ENCODE data around the gene RELN.

The RELN gene

GRCh38 chr7:103952408-103952807 is 37.0 kb downstream of the RELN start:
- CTCF ChIA-PET, result no interaction called here
- DNase-seq (ENCODE audit: low spot score), result no peak
- POLR2A ChIA-PET (ENCODE audit: low non-redundant PET), result no interaction called here
- H3K27ac ChIP-seq, result no peak overlapping the region
- TF ChIP-seq CTCF (conservative IDR thresholded peaks at IDR 0.05; ENCODE audit: low read depth), result no peak

- DNase-seq (ENCODE audit: low spot score), result no peak
- H3K27ac ChIP-seq, result no peak overlapping the region
- no peak for TF ChIP-seq CTCF (conservative IDR thresholded peaks at IDR 0.05; ENCODE audit: low read depth)
- POLR2A ChIA-PET (ENCODE audit: low non-redundant PET), result no interaction called here
- CTCF ChIA-PET, result interaction anchor here (0.6 kb wide), 1 partner anchor 31 kb away, joined by 3 read pairs; no protein-coding TSS in a partner anchor
Observed at GRCh38 chr7:103951311-103951710, 38.1 kb downstream of the RELN start.

GRCh38 chr7:103949374-103949773 is 40.1 kb downstream of the RELN start:
- no peak for DNase-seq (ENCODE audit: low spot score)
- ChIA-PET CTCF (interaction anchor here (0.6 kb wide), 1 partner anchor 144 kb away, joined by 4 read pairs; no protein-coding TSS in a partner anchor), POLR2A (ENCODE audit: low non-redundant PET) (no interaction called here)
- no peak for TF ChIP-seq CTCF (conservative IDR thresholded peaks at IDR 0.05; ENCODE audit: low read depth)
- no peak overlapping the region for H3K27ac ChIP-seq

- ChIA-PET CTCF (interaction anchor here (0.6 kb wide), 2 partner anchors 10 to 485 kb away, joined by 3 read pairs; no protein-coding TSS in a partner anchor), POLR2A (ENCODE audit: low non-redundant PET) (no interaction called here)
- peak; percentile 7 for DNase-seq (ENCODE audit: low spot score)
- H3K27ac ChIP-seq, result no peak overlapping the region
- no peak for TF ChIP-seq CTCF (conservative IDR thresholded peaks at IDR 0.05; ENCODE audit: low read depth)
Observed at GRCh38 chr7:103947026-103947655, 42.3 kb downstream of the RELN start.

DNA sequence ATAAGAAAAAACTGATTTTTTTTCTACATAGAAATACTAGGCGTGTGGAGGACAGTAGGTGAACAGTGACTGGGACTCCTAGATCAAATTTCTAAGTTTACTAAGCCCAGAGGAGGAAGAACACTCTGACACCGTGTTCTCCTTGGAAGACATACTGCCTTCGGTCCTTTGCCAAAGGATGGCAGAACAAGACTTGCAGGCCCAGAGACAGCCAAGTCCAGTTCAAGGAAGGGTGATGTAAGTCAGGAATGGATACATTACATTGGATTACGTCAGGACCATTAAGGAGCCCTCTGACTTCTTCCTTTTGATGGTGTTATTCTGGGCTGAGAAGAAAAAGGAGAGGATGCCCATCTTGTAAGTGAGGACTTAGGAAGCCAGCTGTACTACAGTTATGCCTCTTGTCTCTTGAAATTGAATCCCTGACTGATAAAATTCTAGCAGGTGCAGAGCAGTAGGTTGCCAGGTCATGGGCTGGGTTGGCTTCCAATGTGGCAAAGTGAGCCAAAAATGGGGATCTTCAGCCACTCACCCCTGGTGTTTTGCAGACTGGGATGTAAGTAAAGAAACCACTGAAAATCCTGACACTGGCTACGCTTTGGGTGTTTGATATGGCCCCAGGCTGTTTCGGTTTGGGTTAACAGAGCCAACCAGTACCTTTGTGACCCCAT is 45.1 kb downstream of the RELN start:
- no peak for TF ChIP-seq CTCF (conservative IDR thresholded peaks at IDR 0.05; ENCODE audit: low read depth)
- CTCF ChIA-PET, result no interaction called here
- no peak for DNase-seq (ENCODE audit: low spot score)
- POLR2A ChIA-PET (ENCODE audit: low non-redundant PET), result no interaction called here
- no peak overlapping the region for H3K27ac ChIP-seq

- no peak for DNase-seq (ENCODE audit: low spot score)
- POLR2A ChIA-PET (ENCODE audit: low non-redundant PET), result no interaction called here
- no peak overlapping the region for H3K27ac ChIP-seq
- no peak for TF ChIP-seq CTCF (conservative IDR thresholded peaks at IDR 0.05; ENCODE audit: low read depth)
- CTCF ChIA-PET, result no interaction called here
Observed at GRCh38 chr7:103941976-103942375, 47.5 kb downstream of the RELN start.

All from RWPE1 (cell line).